Chondrocyte (in vitro differentiated cells): ENCODE measurements around the gene PROK2. TPM values are rescaled to one million over a fixed set of nuclear protein-coding genes. Genes with fewer than 3 reads are reported as not detected.

Source experiments
- DNase-seq: peaks from one replicate; pipeline ENCODE4 v3.0.0; 2021; ENCODE audit warnings: mixed read lengths, low spot score
- H3K27ac Mint-ChIP-seq: one replicate; pipeline ENCODE4 v1.8.0; 2021; ENCODE audit warnings: mild to moderate bottlenecking, moderate library complexity, mixed read lengths; ENCODE audit not compliant: unreplicated experiment
- H3K27me3 Mint-ChIP-seq: 2 replicates; pipeline ENCODE4 v1.8.0; 2021; ENCODE audit warnings: low read depth, mixed read lengths
- H3K36me3 Mint-ChIP-seq: 2 replicates; pipeline ENCODE4 v1.8.0; 2021; ENCODE audit warnings: low read depth, mixed read lengths
- H3K4me1 Mint-ChIP-seq: 2 replicates; pipeline ENCODE4 v1.8.0; 2021; ENCODE audit warnings: low read depth, mild to moderate bottlenecking, mixed read lengths
- H3K4me3 Mint-ChIP-seq: one replicate; pipeline ENCODE4 v1.8.0; 2021; ENCODE audit warnings: mild to moderate bottlenecking, moderate library complexity, mixed read lengths; ENCODE audit not compliant: unreplicated experiment
- H3K9me3 Mint-ChIP-seq: 2 replicates; pipeline ENCODE4 v1.8.0; 2021; ENCODE audit warnings: low read depth, mixed read lengths
- total RNA-seq: library from RNA; stranded (reverse); gene quantifications from 3 replicates; pipeline ENCODE4 v1.2.1, GENCODE V29; 2021
- TF ChIP-seq, protein P1 (sequence below): fragments of 200-600 bp; sonication (generic); IDR thresholded peaks from 2 replicates; pipeline ENCODE4 v1.5.0; 2021; ENCODE audit warnings: antibody characterized with exemption, mild to moderate bottlenecking, moderate library complexity

Gene PROK2
- total RNA-seq, 1 donor from 2014 or later = not detected

- DNase-seq = no peak
- Mint-ChIP-seq H3K4me3 (peak overlapping the region; percentile 73), H3K9me3 (no peaks in the 10 kb centered on the region), H3K36me3 (peaks cover 2% of the 10 kb centered on the region), H3K27me3 (peaks cover 15% of the 10 kb centered on the region), H3K27ac (no peak overlapping the region), H3K4me1 (peaks cover 11% of the 10 kb centered on the region)
- TF ChIP-seq, protein P1, sequence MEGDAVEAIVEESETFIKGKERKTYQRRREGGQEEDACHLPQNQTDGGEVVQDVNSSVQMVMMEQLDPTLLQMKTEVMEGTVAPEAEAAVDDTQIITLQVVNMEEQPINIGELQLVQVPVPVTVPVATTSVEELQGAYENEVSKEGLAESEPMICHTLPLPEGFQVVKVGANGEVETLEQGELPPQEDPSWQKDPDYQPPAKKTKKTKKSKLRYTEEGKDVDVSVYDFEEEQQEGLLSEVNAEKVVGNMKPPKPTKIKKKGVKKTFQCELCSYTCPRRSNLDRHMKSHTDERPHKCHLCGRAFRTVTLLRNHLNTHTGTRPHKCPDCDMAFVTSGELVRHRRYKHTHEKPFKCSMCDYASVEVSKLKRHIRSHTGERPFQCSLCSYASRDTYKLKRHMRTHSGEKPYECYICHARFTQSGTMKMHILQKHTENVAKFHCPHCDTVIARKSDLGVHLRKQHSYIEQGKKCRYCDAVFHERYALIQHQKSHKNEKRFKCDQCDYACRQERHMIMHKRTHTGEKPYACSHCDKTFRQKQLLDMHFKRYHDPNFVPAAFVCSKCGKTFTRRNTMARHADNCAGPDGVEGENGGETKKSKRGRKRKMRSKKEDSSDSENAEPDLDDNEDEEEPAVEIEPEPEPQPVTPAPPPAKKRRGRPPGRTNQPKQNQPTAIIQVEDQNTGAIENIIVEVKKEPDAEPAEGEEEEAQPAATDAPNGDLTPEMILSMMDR = no peak
These were observed 60.2 kb downstream of the PROK2 start for GRCh38 chr3:71724584-71725270.

- TF ChIP-seq, protein P1 = no peak
- H3K27ac Mint-ChIP-seq = no peak overlapping the region
- H3K4me3 Mint-ChIP-seq = peak overlapping the region; percentile 73
- H3K36me3 Mint-ChIP-seq = peaks cover 4% of the 10 kb centered on the region
- no peak for DNase-seq
- peaks cover 15% of the 10 kb centered on the region for H3K27me3 Mint-ChIP-seq
- no peaks in the 10 kb centered on the region for H3K9me3 Mint-ChIP-seq
- H3K4me1 Mint-ChIP-seq = peaks cover 11% of the 10 kb centered on the region
These were observed 60.8 kb downstream of the PROK2 start for GRCh38 chr3:71724171-71724453.

- Mint-ChIP-seq H3K9me3 (no peaks in the 10 kb centered on the region), H3K36me3 (peaks cover 4% of the 10 kb centered on the region), H3K27ac (no peak overlapping the region), H3K27me3 (peaks cover 15% of the 10 kb centered on the region), H3K4me3 (peak overlapping the region; percentile 73), H3K4me1 (peaks cover 11% of the 10 kb centered on the region)
- TF ChIP-seq, protein P1 = no peak
- no peak for DNase-seq
These were observed 61.3 kb downstream of the PROK2 start for GRCh38 chr3:71723452-71724170.

- H3K27ac Mint-ChIP-seq = no peak overlapping the region
- DNase-seq = no peak
- TF ChIP-seq, protein P1 = no peak
- H3K4me3 Mint-ChIP-seq = no peak overlapping the region
- peaks cover 4% of the 10 kb centered on the region for H3K36me3 Mint-ChIP-seq
- peaks cover 11% of the 10 kb centered on the region for H3K27me3 Mint-ChIP-seq
- no peaks in the 10 kb centered on the region for H3K9me3 Mint-ChIP-seq
- peaks cover 11% of the 10 kb centered on the region for H3K4me1 Mint-ChIP-seq
These were observed 62.3 kb downstream of the PROK2 start for GRCh38 chr3:71722693-71723092.

Other genes starting within 250 kb of the PROK2 start
- 206 to 249 TPM (median 220 TPM) in 3 replicates for gene FOXP1, start 201.4 kb downstream of the PROK2 start, total RNA-seq
- gene EIF4E3, start 59.7 kb downstream of the PROK2 start, total RNA-seq = 10.6 to 12.4 TPM (median 11.8 TPM) in 3 replicates
- gene GPR27, start 31.3 kb downstream of the PROK2 start, total RNA-seq = 3.5 to 5.8 TPM (median 5.5 TPM) in 3 replicates